SK-N-MC (cell line): ENCODE data around the gene OR2B2.

ENCODE experiments used
- EZH2 ChIP-seq: fragments of 200-600 bp; sonication (generic); IDR thresholded peaks from one replicate; pipeline ENCODE4 v1.6.1; 2017; ENCODE audit warnings: antibody characterized with exemption
- POLR2AphosphoS5 ChIP-seq: IDR thresholded peaks from 2 replicates; pipeline ENCODE4 v1.6.1; 2012; ENCODE audit warnings: mild to moderate bottlenecking, low read depth, low read length, borderline replicate concordance

DNA sequence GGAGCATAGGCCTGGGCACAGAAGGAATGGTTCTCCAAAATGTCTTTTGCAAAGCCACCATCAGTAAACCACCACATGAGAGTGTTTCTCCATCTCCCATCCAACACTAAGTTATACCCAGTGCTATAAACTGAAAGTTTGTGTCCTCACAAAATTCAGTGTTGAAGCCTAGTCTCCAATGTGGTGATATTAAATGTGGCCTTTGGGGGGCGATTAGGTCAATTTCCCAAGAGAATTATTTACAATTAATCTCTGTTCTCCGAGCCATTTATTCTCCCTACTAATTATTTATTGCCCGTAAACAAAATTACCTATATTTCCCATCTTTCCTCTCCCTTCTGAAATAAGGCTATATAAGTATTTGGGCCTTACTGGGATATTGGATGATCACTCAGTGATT is 26.1 kb downstream of the OR2B2 start:
- TF ChIP-seq EZH2 (no peak), POLR2AphosphoS5 (no peak)
